Bone marrow (tissue), 2 donors: ENCODE measurements around the gene NID2.

ENCODE experiments used
- DNase-seq, 2 donors: peaks; one replicate each; lab custom pipeline; 2025; lab: John Stamatoyannopoulos, UW

Gene NID2

DNA sequence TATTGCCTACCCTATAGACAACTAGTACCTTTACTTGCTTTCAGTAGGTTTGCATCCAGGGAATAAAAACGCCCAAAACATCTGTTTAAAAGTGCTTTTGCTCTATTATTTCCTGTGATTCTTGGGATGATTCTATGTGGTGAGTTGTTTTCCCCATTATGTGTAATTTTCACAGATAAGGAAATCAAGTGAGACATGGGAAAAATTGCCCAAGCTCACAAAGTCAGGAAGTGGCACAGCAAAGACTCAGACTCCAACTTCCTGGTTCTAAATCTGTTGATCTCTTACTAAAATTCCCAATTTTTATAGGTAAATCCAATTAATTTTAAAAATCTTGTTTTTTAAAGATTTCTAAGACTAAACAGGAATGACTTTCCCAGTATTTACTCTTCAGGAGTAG lies 39.0 kb downstream of the NID2 start:
- DNase-seq, result no peak

DNA sequence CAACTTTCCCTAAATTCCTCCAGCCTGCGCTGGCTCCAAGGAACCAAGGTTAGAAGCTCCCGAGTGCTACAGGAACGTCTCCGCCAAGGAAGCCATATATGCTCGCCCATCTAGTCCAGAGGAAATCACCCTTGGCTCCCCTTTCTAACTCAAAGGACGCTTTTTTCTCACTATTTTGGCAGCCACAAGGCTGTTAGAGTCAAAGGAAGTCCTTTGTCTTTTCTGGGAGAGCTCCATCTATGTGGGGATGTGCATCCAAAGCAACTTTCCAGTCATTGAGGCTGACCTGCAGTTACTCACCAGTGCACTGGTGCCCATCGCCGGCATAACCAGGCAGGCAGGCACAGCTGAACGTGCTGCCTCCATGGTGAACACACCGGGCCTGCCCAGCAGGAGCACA lies 42.0 kb downstream of the NID2 start:
- DNase-seq, result no peak

DNA sequence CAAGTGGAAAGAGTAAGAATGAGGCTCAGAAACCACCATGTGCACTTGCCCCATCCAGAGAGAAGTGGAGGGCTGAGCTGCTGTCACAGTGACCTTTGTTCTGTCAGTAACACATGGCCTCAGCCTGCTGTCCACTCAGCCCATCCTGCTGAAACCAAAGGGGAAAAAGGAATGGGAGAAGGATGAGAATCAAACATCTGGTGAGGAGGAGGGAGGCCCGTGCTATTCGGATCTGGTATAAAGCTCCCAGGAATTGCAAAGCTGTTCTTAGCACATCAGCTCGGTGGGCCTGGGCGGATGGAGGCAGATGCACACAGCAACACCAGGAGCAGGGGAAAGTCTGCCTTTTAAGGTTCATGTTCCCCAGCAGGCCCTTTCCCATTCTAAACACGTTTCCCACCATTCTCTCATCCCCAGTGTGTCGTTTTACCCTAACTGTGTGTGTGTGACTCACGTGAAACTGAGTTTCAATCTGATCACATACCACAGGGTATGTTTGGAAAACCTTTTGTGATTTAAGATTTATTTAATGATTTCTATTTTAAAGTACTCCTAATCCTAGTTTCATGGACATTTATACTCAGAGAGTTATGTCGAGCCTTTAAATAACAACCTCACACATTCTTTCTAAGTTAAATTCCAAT lies 42.7 kb downstream of the NID2 start:
- no peak for DNase-seq

DNA sequence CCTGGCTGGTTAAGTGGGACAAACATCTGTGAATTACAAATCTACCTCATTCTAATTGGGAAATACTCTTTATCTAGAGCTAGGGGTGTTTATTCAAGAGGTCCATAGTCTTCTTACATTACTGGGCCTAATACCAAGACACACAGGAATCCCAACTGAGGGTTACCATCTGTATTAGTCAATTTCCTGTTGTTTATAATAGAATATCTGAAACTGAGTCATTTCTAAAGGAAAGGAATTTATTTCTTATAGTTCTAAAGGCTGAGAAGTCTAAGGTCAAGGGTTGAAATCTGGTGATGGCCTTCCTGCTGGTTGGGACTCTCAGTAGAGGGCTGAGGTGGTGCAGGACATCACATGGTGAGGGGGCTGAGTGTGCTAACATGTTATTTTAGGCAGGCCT lies 43.5 kb downstream of the NID2 start:
- no peak for DNase-seq

DNA sequence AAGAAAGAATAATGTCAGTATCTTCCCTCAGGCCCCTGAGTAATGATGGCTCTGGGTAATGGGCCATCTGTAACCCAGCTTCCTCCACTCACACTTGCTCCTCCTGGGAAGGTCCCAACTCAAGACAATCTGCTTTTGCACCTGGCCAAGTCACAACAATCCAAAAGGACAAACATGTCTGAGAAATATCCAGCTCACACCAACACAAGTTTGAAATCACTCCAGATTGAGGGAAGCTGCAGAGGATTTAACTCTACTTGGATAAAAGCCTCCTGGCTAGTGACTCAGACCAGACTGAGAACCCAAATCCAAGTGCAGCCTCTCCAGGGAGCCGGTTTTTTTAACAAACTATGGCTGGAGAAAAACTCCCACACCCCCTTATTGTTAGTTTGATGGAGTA lies 45.3 kb downstream of the NID2 start:
- no peak for DNase-seq

DNA sequence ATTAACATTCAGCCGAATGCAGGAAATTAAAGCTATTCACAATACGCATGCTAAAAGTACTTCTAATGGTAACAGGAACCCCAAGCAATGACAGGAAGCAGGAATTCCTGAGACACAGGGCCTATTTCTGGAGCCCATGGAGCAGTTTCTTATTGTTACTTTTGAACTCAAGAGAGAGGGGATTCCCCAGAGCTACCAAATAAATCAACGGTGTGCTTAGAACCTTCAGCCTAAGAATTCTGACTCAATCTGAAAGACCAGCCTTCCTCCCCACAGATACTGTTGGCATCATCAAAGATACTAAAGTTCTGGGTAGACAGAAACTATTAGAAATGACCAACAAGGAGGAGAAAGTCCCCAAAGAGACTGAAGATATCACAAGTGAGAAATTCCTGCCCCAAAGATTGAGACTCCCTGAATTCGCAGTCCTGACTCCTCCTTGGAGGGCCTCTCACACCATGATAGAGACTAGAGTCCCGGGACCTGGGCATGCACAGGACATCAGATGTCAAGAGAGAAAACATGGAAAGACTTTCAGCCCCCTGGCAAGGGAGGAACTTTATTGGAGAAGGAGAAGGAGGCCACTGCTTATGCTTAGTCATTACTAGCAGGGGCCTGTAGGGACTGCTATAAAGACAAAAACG lies 46.8 kb downstream of the NID2 start:
- DNase-seq, result no peak

DNA sequence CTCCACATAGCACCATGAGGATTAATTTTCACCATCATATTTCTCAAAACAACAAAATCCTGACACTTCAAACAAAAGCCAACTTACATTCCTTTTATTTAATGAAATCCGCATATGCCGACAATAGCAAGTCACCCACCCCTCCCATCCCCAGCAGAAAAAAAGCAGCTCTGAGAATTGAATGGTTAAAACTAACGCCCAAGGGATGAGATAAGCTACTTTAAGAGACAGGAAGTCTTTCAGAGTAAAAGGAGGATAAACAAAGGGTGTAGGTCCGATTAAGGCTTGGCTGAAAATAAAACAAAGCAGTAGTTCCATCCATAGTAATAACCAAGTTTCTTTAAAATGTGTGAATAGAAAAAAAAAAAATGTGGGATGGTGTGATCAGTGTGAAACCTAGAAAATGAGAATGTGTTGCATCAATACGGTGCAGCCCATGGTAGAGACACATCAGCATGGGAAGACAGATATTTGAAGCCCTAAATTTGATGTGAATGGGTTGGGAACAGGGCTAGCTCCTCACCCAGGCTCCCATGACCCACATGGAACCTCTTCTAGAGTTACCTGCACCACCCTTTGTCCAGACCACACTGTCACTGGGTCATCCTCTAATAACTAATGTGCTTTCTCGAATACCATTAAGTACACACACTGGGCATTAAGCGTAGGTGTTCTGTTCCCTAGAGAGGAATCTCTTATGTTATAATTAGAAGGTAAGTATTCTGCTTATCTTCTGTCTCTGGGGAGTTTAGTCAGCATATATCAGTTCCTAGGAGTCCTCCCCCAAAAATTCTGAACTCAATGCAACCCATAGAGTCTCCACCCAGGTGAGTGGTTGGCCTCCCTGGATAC lies 47.8 kb downstream of the NID2 start:
- DNase-seq, result peak in 1 of 2 donors; percentile 37

DNA sequence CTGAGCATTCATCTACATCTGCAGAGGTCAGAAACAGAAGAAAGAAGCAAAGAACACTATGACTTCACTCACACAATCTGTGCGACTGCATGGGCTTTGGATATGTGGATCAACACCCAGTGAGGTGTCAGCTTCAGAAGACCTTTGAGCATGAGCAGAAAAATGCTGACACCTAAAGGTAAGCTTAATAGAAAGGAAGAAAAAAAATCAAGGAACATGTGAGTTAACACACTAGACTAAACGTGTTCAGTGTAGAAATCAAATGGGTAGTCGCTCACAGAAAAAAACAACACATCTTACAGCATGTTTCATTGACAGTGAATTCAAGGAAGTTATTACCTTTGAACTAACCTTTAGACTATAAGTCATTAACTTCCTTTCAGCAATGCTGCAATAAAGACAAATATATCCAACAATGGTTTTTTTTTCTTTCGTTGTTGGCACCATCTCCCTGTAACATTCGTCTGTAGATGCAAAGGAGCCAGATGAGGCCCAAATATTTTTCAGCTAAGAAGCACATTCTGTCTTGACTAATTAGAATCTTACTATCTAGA lies 48.6 kb downstream of the NID2 start:
- DNase-seq, result no peak

DNA sequence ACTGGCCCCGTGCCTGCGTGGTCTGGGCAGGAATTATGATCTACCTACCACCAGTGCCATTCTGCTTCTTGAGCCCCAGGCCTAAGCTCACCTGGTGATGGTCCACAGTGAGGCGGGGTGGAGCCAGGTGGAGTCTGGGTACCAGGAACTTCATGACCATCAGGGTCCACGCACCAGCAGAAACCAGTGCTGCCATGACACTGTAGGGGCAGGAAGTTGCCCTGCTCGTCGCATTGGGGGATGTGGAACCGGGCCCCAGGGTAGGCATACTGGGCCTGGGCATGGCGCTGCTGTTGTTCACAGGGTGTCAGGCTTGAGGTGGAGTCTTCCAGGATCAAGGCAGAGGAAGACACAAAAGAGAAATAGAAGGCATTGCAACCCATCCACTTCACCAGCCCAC lies 49.9 kb downstream of the NID2 start:
- no peak for DNase-seq

DNA sequence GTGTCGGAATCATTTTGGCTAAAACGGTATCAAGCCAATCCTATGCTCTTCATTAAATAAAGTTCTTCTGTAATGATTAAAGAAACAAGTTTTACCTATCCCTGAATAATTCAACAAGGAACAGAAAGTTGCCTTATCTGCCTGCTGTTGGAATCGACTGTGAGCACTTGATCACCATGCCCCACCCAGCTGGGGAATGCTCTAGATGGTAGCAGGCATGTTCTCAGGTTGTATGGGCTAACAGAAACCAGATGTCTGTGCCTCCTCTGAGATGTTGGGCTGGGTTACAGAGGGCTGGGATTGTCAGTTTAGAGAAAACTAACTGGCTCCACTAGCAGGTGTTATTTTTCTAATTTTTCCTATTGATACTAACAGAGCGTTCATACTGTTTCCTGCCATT lies 50.6 kb downstream of the NID2 start:
- DNase-seq, result no peak

DNA sequence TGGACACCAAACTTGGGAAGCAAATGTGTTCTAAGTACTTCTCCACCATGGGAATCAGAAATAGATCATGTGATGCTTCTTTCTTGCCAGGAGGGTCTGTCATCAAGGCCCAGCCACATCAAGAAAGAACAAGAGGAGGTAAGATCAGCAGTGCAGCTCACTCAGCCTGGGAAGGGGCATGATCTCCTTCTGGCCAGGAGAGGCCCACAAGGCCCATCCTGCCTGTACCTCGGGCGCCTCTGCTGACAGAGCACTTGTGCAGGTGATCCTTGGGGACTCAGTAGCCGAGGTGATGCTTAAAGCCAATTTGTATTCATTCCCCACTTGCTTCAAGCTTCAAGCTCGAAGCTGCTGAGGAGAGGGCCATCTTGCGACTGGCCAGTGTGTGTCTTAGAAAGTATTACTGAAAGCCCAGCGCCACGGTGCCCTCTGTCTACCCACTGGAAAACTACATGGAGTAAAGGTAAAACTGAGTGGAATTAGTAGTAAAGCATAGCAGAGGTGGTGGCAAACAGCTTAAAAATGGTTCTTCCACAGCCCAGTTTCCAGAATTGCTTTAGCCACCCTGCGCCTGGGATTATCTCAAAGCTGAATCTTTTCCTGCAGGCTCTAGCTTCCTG lies 53.3 kb downstream of the NID2 start:
- no peak for DNase-seq

DNA sequence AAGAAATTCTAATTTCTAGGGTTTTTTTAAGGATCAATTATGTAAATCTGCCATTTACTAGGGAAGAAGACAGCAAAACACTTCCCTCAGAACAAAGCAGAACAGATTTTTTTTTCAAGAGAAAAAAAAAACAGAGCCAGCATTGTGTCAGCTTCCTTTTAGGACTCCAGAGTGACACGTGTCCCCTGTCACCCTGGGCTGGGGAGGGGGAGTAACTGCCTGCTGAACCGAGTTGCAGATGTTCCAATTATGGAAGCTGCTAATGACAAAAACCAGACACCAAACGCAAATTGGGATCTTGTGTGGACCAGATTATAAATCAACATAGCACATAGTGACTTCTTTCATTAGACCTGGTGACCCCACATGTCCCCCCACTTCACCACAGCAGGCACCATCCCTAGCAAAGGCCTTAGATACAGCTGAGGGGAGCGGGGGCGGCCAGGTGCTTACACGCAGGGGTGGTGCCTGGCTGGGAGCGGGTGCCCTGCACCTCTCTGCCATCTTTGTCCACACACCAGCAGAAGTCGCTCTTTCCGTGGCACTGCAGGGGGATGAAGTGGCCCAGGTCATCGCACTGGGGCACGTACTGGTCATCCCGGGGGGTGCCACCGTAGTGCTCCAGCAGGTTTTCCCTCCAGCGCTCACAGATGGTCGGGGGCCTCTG lies 54.1 kb downstream of the NID2 start:
- DNase-seq, result peak in 1 of 2 donors; percentile 37

DNA sequence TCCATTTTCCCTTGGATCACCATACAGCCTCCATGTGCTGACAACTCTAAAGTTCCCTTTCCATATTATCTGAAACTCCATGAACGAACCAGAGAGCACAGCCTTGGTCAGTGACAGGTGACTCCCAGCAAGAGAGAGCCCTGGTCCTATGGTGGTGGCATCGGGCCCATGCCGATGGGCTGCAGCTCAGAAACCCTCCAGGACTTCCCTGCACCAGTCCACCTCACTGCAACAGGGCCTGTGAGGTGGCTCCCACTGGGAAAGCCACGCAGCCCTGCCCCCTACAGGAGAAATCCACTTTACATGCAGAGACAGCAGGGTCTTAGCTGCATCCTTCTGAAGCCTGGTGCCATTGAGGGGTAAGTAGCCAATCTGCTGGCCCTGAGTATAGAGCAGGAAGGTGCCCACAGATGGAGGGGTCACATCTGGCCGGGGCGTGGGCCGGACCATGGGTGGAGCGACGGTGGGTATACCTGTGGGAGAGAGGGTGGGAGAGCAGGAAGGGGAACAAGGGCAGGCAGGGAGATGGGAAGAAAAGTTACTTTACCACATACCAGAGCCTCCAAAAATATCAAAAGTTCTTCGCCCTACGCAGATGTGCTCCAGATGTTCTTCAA lies 54.8 kb downstream of the NID2 start:
- DNase-seq, result no peak

DNA sequence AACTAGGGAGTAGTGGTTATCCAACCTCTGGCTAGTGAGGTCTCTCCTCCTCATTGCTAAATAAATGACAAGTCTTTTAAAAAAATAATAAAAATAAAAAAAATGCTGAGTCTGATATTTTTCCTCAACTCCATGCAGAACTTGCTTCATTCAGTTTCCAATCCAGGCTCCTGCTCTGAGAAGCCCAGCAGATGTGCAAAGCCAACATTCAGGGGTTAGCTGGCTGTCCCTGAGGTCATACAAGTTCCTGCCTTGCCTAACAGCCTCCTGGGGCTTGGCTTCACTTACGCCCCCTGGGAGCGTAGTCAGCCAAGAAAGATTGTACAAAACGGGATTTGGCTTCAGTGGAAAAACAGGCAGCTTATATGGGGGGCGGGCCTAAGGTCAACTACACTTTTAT lies 56.2 kb downstream of the NID2 start:
- no peak for DNase-seq

DNA sequence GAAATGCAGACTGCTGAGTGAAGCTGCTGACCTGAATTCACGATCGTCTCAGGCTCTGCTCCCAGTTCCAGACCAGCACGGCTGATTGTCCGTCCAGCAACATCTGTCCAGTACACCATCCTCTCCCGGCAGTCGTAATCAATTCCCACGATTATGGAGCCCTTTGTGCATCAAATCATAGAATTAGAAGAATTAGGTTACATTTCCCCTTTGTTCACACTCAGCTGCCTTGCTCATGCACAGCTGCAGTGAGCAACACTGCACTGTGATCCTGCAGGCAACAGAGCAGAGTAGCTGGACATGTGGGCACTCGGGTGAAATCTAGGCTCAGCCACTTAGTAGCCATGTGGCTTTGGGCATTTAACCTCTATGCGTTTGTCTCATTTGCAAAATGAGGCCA lies 57.3 kb downstream of the NID2 start:
- no peak for DNase-seq

DNA sequence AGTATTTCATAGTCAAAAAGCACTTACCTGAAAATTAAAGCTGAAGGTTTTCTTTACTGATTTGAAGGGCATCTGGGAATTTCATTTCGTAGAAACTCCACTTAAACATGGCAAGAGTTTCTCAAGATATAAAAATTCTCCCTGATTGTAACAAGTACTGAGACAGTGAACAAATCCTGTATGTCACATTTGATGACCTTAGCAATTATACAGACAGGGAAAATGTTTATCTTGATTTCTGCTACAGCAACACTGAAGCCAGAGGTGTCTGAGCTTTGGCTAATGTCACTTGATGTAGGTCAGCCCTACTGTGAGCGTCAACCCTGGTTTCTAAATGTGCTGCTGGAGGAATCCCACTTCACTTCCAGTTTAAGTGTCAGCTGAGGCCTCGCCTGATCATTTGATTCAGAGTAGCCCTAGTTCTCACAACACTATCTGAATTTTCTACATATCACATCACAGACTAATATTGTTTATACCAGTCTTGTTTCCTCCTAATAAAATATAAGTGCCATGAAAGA lies 58.6 kb downstream of the NID2 start:
- no peak for DNase-seq

DNA sequence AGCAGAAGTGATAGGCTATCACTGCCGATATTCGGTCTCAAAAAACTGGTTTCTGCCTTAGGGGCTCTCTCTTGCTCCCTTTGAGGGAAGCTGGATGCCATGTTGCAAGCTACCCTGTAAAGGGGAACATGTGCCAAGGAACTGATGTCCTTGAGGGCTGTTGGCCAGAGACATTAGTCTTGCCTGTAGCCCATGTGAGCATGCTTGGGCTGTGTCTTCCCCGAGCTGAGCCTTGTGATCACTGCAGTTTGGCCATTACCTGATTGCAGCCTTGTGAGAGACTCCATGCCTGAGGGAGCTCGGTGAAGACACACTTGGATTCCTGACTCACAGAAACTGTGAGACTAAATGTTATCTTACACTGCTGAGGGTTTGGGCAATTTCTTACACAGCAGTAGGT lies 60.7 kb downstream of the NID2 start:
- DNase-seq, result no peak

DNA sequence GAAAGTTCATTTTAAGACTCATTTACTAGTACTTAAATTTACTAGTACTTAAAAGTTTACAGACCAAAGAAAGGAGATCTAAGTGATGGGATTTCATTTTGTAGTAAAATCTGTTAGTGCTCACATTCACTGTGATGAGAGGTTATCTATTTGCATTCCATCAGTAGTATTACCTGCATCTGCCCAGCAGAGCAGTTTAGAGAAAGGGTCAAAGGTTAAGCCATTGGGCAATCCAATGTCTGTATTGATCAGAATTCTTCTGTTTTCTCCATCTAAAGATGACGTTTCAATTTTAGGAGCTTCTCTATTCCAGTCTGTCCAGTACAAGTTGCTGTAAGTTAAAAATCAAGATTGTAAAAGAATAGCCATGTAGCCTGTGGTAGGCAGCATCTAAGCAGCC lies 61.2 kb downstream of the NID2 start:
- DNase-seq, result no peak

DNA sequence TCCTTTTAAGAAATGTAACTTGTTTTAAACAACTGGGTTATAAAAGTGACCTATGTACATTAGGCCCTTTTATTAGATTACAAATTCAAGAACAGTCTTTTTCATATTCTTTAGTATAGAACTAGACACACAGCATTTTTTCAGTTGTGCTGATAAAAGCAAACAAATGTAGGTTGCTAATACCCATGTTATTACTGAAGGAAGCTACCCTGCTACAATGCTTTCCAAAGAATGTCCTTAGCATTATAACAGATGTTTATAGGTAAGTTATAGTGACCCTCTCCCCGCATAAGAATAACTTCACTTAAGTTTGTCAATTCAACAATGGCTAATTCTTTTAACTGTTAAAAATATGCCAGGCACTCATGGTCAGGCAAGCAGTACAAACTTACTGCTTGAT lies 61.6 kb downstream of the NID2 start:
- no peak for DNase-seq

DNA sequence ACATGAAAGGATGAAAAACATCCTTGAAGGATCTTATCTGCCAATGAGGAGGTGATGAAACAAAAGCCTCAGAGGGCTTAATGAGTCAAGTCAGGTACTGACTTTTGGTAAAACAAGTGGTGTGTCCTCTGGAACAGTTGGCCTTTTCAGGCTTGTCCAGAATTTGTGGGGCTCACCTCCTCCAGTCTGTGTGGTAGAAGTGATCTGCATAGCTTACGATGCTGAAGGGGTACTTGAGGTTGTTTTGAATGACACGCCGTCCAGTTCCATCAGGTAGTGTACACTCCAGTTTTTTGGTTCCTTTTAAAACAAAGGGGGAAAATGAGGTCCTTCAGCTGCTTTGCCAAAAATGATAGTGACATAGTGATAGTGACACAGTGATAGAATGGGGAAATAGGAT lies 62.5 kb downstream of the NID2 start:
- no peak for DNase-seq

DNA sequence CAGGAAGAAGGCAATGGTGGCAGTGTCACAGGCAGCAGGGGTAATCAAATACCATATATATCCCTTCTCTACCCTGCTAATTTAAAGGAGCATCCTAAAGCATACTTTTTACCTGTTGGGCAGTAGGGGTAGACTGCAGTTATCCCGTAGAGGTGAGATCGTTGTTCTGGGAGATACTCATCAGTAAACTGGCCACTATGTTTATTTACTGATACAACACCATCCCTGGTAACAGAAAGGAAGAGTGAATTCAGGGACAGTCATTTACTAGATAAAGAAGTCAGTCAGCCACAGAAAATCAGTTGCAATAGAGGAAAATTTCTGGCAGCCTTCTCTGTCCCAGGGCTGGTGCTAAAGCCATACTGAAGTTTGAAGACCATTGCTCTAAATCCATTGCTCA lies 63.2 kb downstream of the NID2 start:
- DNase-seq, result no peak
